Progenitor cell of endocrine pancreas (in vitro differentiated cells): ENCODE measurements around the gene RGS21. TPM values are rescaled to one million over a fixed set of nuclear protein-coding genes. Genes with fewer than 3 reads are reported as not detected.

Source experiments
- DNase-seq: peaks from one replicate; pipeline ENCODE4 v3.0.0; 2021; ENCODE audit warnings: low spot score; ENCODE audit not compliant: unreplicated experiment
- H3K27ac Mint-ChIP-seq: 2 replicates; pipeline ENCODE4 v1.8.0; 2021; ENCODE audit warnings: mild to moderate bottlenecking, moderate library complexity, mixed read lengths
- H3K27me3 Mint-ChIP-seq: 2 replicates; pipeline ENCODE4 v1.8.0; 2021; ENCODE audit warnings: mixed read lengths
- H3K36me3 Mint-ChIP-seq: 2 replicates; pipeline ENCODE4 v1.8.0; 2022; ENCODE audit warnings: mixed read lengths; ENCODE audit not compliant: insufficient read depth
- H3K4me1 Mint-ChIP-seq: 2 replicates; pipeline ENCODE4 v1.8.0; 2021; ENCODE audit warnings: low read depth, mixed read lengths
- H3K4me3 Mint-ChIP-seq: 2 replicates; pipeline ENCODE4 v1.8.0; 2021; ENCODE audit warnings: low read depth, mild to moderate bottlenecking, moderate library complexity, mixed read lengths
- H3K9me3 Mint-ChIP-seq: 2 replicates; pipeline ENCODE4 v1.8.0; 2021; ENCODE audit warnings: low read depth, mixed read lengths
- CTCF ChIP-seq: fragments of 200-600 bp; sonication (generic); IDR thresholded peaks from one replicate; pipeline ENCODE4 v1.5.0; 2021; ENCODE audit warnings: antibody characterized with exemption, mild to moderate bottlenecking; ENCODE audit not compliant: unreplicated experiment
- total RNA-seq: library from RNA; stranded (reverse); gene quantifications from 2 replicates; pipeline ENCODE4 v1.2.1, GENCODE V29; 2021

The RGS21 gene
- total RNA-seq, 1 donor from 2014 or later, result not detected

GRCh38 chr1:192342842-192343241, 26.1 kb downstream of the RGS21 start:
- no peak for TF ChIP-seq CTCF
- Mint-ChIP-seq H3K9me3 (no peaks in the 10 kb centered on the region), H3K27me3 (no peaks in the 10 kb centered on the region), H3K27ac (no peak overlapping the region), H3K36me3 (no peaks in the 10 kb centered on the region), H3K4me1 (no peaks in the 10 kb centered on the region), H3K4me3 (no peak overlapping the region)
- no peak for DNase-seq

GRCh38 chr1:192343344-192343743, 26.6 kb downstream of the RGS21 start:
- Mint-ChIP-seq H3K27me3 (no peaks in the 10 kb centered on the region), H3K36me3 (no peaks in the 10 kb centered on the region), H3K4me3 (no peak overlapping the region), H3K9me3 (no peaks in the 10 kb centered on the region), H3K27ac (no peak overlapping the region), H3K4me1 (no peaks in the 10 kb centered on the region)
- no peak for TF ChIP-seq CTCF
- DNase-seq, result no peak

- H3K36me3 Mint-ChIP-seq, result no peaks in the 10 kb centered on the region
- no peaks in the 10 kb centered on the region for H3K27me3 Mint-ChIP-seq
- no peak overlapping the region for H3K4me3 Mint-ChIP-seq
- no peaks in the 10 kb centered on the region for H3K9me3 Mint-ChIP-seq
- no peaks in the 10 kb centered on the region for H3K4me1 Mint-ChIP-seq
- DNase-seq, result no peak
- TF ChIP-seq CTCF, result no peak
- H3K27ac Mint-ChIP-seq, result no peak overlapping the region
These were observed 32.5 kb downstream of the RGS21 start for GRCh38 chr1:192349314-192349713.

GRCh38 chr1:192350356-192350755, 33.6 kb downstream of the RGS21 start:
- TF ChIP-seq CTCF, result no peak
- Mint-ChIP-seq H3K27me3 (no peaks in the 10 kb centered on the region), H3K27ac (no peak overlapping the region), H3K36me3 (no peaks in the 10 kb centered on the region), H3K9me3 (no peaks in the 10 kb centered on the region), H3K4me1 (no peaks in the 10 kb centered on the region), H3K4me3 (no peak overlapping the region)
- DNase-seq, result no peak

DNA sequence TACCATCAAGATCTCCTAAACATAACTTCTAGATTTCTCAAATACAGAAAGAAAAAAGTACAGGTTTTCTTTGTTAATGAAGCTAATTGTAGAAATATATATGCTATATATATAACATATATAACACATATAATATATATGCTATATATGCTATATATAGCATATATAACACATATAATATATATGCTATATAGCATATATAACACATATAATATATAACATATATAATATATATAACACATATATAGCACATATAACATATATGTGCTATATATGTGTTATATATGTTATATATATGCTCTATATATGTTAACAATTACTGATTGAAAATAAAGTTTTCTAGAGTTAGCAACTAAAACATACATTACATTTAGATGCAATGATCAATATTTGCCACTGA, 34.8 kb downstream of the RGS21 start:
- Mint-ChIP-seq H3K4me1 (no peaks in the 10 kb centered on the region), H3K27me3 (no peaks in the 10 kb centered on the region), H3K9me3 (no peaks in the 10 kb centered on the region), H3K27ac (no peak overlapping the region), H3K4me3 (no peak overlapping the region), H3K36me3 (no peaks in the 10 kb centered on the region)
- no peak for DNase-seq
- TF ChIP-seq CTCF, result no peak
